SK-N-SH treated with all-trans-retinoic acid at 6 μM for 48 hours (cell line): ENCODE measurements around the gene KNDC1.

Experiments used
- SNAI2 ChIP-seq: fragments of 250-450 bp; sonication (Bioruptor Pico); IDR thresholded peaks from 2 replicates; pipeline ENCODE4 v1.5.0; 2020; ENCODE audit warnings: mild to moderate bottlenecking, moderate library complexity
- ZFP30 ChIP-seq: fragments of 450-650 bp; formaldehyde crosslinking; IDR thresholded peaks from 2 replicates; pipeline ENCODE4 v1.5.0; 2022; ENCODE audit warnings: mild to moderate bottlenecking, moderate library complexity
- ZNF8 ChIP-seq: fragments of 450-650 bp; formaldehyde crosslinking; IDR thresholded peaks from 2 replicates; pipeline ENCODE4 v1.5.0; 2020; ENCODE audit warnings: mild to moderate bottlenecking, moderate library complexity
- TF ChIP-seq, protein P1 (sequence below): fragments of 250-450 bp; sonication (Bioruptor Pico); IDR thresholded peaks from 2 replicates; pipeline ENCODE4 v1.8.0; 2020; ENCODE audit warnings: mild to moderate bottlenecking, moderate library complexity, borderline replicate concordance
- TF ChIP-seq, protein P2 (sequence below): fragments of 250-450 bp; sonication (Bioruptor Pico); IDR thresholded peaks from 2 replicates; pipeline ENCODE4 v1.5.1; 2020; ENCODE audit warnings: low read depth, mild to moderate bottlenecking, moderate library complexity

DNA sequence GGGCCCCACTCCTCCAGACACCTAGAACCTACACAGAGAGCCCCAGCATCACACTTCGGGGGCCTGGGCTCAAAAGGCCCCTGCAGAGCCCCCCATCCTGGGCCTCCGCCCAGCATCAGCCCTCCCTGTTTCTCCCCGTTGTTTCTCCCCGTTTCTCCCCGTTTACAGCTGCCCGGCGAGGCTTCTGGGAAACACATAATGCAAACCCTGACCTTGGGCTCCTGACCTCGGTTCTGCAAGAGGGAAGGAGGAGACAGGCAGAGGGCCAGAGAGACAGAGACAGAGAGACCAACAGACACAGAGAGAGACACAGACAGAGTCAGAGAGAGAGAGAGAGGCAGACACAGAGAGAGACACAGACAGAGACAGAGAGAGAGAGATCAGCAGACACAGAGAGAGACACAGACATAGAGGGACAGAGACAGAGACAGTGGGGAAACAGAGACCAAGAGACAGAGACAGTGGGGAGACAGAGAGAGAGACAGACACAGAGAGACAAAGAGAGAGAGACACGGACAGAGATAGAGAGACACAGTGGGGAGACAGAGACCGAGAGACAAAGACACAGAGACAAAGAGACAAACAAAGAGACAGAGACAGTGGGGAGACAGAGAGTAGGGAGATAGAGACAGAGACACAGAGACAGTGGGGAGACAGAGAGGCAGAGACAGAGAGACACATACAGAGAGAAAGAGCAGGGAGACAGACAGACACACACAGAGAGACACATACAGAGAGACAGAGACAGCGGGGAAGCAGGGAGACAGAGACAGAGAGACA, 90.1 kb downstream of the KNDC1 start:
- TF ChIP-seq, protein P1, sequence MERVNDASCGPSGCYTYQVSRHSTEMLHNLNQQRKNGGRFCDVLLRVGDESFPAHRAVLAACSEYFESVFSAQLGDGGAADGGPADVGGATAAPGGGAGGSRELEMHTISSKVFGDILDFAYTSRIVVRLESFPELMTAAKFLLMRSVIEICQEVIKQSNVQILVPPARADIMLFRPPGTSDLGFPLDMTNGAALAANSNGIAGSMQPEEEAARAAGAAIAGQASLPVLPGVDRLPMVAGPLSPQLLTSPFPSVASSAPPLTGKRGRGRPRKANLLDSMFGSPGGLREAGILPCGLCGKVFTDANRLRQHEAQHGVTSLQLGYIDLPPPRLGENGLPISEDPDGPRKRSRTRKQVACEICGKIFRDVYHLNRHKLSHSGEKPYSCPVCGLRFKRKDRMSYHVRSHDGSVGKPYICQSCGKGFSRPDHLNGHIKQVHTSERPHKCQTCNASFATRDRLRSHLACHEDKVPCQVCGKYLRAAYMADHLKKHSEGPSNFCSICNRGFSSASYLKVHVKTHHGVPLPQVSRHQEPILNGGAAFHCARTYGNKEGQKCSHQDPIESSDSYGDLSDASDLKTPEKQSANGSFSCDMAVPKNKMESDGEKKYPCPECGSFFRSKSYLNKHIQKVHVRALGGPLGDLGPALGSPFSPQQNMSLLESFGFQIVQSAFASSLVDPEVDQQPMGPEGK (CRISPR knock-in tag), result no peak
- TF ChIP-seq ZNF8 (CRISPR knock-in tag), result no peak
- no peak for TF ChIP-seq SNAI2 (CRISPR knock-in tag)
- TF ChIP-seq ZFP30 (CRISPR knock-in tag), result no peak
- TF ChIP-seq, protein P2, sequence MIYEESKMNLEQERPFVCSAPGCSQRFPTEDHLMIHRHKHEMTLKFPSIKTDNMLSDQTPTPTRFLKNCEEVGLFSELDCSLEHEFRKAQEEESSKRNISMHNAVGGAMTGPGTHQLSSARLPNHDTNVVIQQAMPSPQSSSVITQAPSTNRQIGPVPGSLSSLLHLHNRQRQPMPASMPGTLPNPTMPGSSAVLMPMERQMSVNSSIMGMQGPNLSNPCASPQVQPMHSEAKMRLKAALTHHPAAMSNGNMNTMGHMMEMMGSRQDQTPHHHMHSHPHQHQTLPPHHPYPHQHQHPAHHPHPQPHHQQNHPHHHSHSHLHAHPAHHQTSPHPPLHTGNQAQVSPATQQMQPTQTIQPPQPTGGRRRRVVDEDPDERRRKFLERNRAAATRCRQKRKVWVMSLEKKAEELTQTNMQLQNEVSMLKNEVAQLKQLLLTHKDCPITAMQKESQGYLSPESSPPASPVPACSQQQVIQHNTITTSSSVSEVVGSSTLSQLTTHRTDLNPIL (CRISPR knock-in tag), result no peak
